Measurements from ENCODE around the gene PPRC1. TPM values are rescaled to one million over a fixed set of nuclear protein-coding genes. Genes with fewer than 3 reads are reported as not detected.

Gene PPRC1
- total and polyA plus RNA-seq, 2 experiments from 2014 or later: 43.2 to 67.5 TPM

- Histone ChIP-seq H3K27ac (ENCODE audit: low read depth) (no peak overlapping the region), H3K9me2 (ENCODE audit: insufficient read depth) (no peaks in the 10 kb centered on the region), H3K4me1 (ENCODE audit: insufficient read depth) (no peaks in the 10 kb centered on the region), H3K36me3 (ENCODE audit: insufficient read depth) (no peaks in the 10 kb centered on the region; the same call in 1 of the 2 replicates), H3K4me2 (no peak overlapping the region), H3K27me3 (ENCODE audit: insufficient read depth) (no peaks in the 10 kb centered on the region), H2AFZ (no peak overlapping the region), H3F3A (replicated peaks; ENCODE audit: low read depth) (no peaks in the 10 kb centered on the region), H4K20me1 (replicated peaks; ENCODE audit: insufficient read depth) (no peaks in the 10 kb centered on the region), H3K4me3 (no peak overlapping the region), H3K79me2 (replicated peaks; ENCODE audit: insufficient read depth) (no peaks in the 10 kb centered on the region)
- Mint-ChIP-seq H3K36me3 (ENCODE audit: low read depth) (peaks cover 7% of the 10 kb centered on the region; the same call in 2 of the 3 replicates), H3K27me3 (ENCODE audit: insufficient read depth, low read depth, poor library complexity) (peaks cover 4% of the 10 kb centered on the region), H3K27ac (no peak overlapping the region), H3K4me3 (no peak overlapping the region; the same call in 2 of the 3 replicates), H3K4me1 (no peaks in the 10 kb centered on the region), H3K9me3 (peaks cover 52% of the 10 kb centered on the region)
- TF ChIP-seq ETS1 (IDR thresholded peaks at IDR 0.05): no peak
- no peak for TF ChIP-seq ZNF462 (CRISPR knock-in tag; IDR thresholded peaks at IDR 0.05)
- TF ChIP-seq STAT1 (IDR thresholded peaks at IDR 0.05; ENCODE audit: unreplicated experiment): no peak
- no peak for TF ChIP-seq ZNF114 (CRISPR knock-in tag; IDR thresholded peaks at IDR 0.05)
- no peak for TF ChIP-seq NANOG (IDR thresholded peaks at IDR 0.05; ENCODE audit: borderline replicate concordance)
- no peak for TF ChIP-seq CTCF (conservative IDR thresholded peaks at IDR 0.05; ENCODE audit: low read depth in 2 of 2)
- TF ChIP-seq EZH2 (IDR thresholded peaks at IDR 0.05; ENCODE audit: low read depth, unreplicated experiment): no peak
- ATAC-seq: no peak
- DNase-seq (ENCODE audit: low spot score): no peak
Measured at GRCh38 chr10:102184606-102185005, 51.8 kb downstream of the PPRC1 start.
